HG02571 (cell line): ENCODE results near the gene PTPRD.

ENCODE experiments used
- ATAC-seq: cut with Tn5 transposase; IDR thresholded peaks from one replicate; pipeline ENCODE4 v1.9.1; 2021; ENCODE audit warnings: mild to moderate bottlenecking, moderate library complexity; ENCODE audit not compliant: unreplicated experiment

The PTPRD gene

GRCh38 chr9:8430945-8431344 lies 2181.9 kb downstream of the PTPRD start:
- no peak for ATAC-seq

DNA sequence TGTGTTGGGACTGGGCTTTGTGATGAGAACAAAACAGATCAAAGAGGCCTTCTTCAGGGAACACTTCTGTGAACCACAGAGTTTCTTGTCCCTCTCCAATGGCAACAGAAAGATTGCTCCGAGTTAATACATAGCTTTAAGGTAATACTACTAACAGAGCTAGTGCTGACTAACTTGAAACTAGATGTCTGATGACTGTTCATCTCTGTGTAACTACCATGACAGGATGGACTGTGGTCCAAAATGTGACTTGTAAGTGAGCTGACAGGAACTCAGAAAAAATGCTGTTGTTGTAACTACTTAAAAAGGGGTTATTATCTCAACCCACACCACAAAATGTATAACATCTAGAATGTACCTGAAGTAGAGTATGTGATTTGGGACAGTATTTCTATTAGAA lies 2183.0 kb downstream of the PTPRD start:
- no peak for ATAC-seq

- ATAC-seq = no peak
Observed at GRCh38 chr9:8429157-8429556, 2183.6 kb downstream of the PTPRD start.

- no peak for ATAC-seq
Observed at GRCh38 chr9:8428389-8428788, 2184.4 kb downstream of the PTPRD start.

GRCh38 chr9:8424786-8425410 lies 2187.9 kb downstream of the PTPRD start:
- no peak for ATAC-seq

DNA sequence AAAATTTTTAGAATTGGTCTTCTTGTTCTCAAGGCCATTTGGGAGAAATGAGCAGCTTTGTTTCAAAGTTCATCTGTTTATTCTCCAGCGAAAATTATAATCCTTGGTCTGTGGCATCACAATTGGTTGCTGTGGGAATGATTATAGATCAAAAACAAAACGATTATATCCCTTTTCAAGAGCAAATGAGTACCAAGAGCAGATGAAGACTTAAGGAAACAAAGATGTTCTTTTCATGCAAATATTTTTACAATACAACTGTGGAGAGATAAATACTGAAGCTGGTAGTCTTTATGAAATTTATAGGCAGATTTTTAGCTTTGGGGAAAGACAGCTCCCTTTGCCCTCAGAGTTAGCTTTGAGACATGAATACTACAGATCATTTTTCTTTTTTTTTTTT lies 2192.4 kb downstream of the PTPRD start:
- no peak for ATAC-seq

DNA sequence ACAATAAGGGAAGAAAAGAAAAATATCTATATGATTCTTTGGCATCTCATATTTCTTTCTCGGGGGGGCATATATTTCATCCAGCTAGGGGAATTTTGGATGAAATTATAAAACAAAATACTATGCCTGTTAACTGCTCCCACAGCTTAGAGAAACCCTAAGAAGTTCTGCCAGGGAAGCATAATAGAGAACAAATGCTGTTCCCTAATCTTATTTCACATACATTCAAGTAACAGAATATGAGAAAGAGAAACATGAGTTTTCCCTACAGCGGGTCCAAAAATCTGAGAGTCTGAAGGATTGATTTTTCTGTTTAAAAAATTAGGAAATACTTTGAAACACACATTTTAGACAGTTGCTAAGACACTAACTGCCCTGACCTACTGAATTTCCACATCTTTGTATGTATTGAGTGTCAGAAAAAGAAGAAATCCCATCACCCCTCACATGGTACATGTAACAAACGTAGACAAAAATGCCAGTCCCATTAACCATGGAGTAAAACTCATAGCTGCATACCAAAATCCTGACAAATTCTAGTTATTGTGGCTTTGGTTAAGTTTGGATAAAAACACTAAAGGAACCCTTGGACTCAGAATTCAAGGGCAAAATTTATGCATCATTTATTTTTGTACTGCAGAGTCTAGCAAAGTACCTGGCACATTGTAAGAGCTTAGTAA lies 2193.1 kb downstream of the PTPRD start:
- ATAC-seq = no peak

DNA sequence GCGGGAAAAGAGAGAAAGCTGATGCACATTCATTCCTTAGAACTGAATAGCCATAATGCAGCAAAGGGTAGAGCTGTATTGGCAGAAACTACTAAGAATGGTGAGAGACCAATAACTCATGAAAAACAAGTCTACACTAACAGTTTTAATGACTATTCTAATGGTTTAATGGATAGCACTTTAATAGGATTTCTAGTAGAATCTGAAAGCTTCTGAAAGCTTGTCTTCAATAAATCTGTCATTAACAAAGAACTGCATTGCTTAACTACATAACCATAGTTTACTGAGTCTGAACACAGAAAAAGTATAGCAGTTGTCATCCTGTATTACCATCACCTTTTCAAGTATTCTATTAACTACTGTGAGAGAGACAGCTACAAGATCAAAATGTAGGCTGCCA lies 2195.5 kb downstream of the PTPRD start:
- ATAC-seq = no peak

DNA sequence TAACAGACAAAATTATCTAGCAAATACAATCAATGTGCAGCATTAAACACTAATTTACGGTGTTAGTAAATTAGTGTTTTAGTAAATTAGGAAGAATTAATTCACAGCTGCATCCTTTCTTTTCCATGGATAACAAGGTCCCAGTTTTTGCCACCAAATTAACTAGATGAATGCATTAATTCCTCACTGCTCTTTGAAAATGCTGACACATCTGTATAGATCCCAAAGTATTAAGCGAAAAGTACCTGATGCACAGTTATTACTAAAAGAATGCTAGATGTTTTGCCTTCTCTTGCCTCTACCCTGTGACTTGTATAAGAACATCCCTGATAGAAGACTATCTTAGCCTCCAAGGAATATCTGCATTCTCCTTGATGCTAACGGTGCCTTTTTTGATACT lies 2200.5 kb downstream of the PTPRD start:
- no peak for ATAC-seq

DNA sequence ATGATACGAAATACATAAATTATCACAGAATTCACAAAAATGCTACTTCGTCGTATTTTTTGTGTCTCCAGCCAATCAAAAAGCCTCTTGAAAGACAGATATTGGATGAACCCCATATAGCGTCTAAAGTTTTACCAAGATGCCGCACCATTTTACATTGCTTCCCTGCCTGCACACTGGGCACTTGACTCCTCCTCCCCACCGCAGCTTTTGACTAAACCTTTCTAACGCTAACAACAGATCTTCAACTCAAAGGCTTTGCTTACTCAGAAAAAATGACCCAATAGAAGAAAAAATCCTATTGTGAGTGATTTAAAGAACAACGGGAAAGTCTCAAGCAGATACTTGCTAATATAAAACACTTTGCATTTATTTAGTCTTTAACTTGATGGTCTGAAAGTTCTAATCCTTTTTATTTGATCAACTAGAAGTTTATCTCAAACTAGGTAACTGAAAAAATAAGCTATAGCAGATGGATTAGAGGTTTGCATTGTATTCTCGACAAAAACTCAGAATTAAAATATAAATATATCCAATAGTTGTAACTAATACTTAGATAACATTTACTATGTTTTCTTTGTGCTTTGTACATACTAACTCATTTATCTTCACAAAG lies 2204.1 kb downstream of the PTPRD start:
- ATAC-seq = no peak

DNA sequence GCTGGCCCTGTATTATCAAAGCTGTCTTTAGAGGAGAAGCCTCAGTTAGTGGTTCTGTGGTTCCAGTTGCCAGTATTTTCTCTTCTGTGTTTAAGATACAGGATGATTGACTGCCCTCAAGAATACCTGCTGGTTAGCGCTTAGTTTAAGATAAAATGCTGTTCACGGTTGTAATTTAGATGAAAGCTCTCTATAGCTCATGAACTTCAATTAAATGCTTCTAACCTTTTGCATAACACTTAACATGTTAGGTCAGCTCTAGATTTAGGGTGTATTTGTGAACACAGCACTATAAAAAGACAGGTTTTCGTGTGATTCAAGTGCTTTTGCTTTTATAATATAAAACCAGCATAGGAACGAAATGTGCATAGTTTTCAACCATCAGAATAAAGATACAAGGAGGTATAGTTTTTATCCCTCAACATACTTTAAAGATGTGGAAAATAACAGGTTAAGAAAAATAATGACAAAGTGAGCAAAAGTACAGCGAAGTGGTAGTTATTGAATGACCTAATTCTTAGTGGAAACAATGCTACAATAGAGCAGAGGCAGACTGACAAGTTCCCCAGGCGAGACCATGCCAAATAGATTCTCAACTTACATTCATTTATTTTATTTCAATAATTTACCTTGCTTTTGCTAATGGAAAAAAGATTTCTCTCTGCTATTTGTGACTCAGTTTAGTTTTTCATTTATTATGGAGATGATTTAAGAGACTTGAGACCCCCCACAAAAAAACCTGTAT lies 2210.7 kb downstream of the PTPRD start:
- no peak for ATAC-seq

GRCh38 chr9:8400378-8400777 lies 2212.4 kb downstream of the PTPRD start:
- no peak for ATAC-seq

GRCh38 chr9:8395022-8395421 lies 2217.8 kb downstream of the PTPRD start:
- ATAC-seq = no peak

DNA sequence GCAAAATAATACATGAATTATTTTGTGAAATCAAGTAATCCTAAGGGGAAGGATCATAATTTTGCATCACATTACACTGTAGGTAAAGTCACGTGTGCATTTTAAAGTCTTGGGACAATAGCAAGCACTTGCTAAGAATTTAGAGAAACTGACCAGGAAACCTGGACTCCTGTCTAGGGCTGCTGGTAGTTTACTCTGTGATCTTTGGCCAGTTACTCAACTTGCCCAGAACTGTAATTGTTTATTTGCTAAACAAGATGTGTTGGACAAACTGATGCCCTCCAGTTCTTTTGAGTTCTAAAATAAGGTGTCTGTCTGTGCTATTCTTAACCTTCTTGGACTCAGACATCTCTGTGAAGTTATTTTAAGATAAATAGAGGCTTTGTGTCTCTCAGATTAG lies 2218.5 kb downstream of the PTPRD start:
- no peak for ATAC-seq

DNA sequence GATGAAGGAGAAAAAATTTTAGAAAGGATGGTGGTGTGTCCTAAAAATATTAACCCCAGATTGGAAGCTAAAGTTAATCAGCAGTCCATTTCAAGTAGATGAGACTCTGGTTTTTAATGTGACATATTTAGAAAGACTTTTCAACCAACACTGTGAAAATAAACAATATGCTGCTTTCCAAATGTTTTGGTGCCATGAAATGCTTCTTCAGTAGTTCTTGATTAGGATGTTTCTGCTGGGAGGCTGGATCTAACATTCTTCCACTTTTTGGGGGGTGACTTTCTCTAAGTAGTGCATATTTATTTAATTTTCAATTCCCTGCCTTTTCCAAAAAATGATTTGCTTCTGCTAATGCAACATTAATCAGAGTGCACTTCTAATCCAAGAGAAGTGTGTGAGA lies 2219.9 kb downstream of the PTPRD start:
- ATAC-seq = no peak

DNA sequence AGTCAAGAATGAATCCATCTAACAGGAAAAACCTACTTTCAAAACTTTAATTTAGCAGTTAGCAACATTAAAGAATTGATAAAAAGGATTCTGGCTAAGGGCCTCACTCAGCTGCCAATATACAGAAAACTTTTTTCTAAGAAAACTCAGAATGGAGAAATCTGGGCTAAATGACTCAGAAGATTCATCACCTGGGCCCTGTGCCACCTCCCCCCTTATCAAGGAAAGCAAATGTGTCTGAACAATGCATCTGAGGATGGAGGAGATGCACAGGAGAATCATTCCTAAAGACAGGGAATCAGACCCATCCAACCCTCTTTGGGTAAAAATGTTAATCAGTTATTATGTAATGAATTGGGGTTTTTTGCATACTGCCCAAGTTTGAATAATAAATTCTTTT lies 2221.2 kb downstream of the PTPRD start:
- no peak for ATAC-seq

DNA sequence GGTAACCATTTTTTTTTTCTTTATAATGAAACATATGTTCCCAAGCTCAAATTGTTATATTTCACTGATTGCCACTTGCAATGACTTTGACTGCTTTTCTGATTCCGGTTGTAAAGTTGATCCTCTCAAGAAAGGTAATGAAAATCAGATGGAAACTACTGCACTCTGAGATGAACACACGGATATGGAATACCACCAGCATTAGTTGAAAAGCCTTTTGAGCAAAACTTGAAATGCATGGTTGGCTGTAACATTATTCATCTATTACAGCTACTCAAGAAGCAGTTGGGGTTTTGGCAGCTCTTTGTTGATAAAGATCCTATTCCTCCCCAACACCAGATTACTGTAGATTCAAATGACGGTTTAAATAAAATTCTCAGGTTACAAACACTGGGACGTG lies 2221.7 kb downstream of the PTPRD start:
- ATAC-seq = no peak

- ATAC-seq = no peak
Observed at GRCh38 chr9:8390571-8390970, 2222.2 kb downstream of the PTPRD start.

DNA sequence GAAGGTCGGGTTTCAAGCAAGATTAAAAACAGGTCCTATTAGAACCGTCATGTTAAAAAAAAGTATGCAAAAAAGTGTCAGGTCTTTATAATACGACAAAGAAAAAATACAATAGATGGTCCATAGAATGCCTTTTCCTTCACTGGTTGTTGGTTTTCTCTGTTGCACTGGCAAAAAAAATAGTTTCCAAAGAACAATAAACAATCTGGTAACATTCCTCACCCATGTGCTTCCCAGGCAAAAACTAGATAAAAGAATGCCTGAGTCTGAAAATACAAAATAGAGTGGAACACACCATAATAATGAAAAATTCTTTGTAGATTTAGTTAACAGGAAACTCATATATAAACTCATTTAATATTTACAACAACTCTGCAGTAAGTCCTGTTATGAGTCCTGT lies 2223.3 kb downstream of the PTPRD start:
- ATAC-seq = no peak

GRCh38 chr9:8388132-8388531 lies 2224.7 kb downstream of the PTPRD start:
- ATAC-seq = no peak

- no peak for ATAC-seq
Observed at GRCh38 chr9:8384091-8384490, 2228.7 kb downstream of the PTPRD start.
